ENCODE results near the gene JMJD7.

DNA sequence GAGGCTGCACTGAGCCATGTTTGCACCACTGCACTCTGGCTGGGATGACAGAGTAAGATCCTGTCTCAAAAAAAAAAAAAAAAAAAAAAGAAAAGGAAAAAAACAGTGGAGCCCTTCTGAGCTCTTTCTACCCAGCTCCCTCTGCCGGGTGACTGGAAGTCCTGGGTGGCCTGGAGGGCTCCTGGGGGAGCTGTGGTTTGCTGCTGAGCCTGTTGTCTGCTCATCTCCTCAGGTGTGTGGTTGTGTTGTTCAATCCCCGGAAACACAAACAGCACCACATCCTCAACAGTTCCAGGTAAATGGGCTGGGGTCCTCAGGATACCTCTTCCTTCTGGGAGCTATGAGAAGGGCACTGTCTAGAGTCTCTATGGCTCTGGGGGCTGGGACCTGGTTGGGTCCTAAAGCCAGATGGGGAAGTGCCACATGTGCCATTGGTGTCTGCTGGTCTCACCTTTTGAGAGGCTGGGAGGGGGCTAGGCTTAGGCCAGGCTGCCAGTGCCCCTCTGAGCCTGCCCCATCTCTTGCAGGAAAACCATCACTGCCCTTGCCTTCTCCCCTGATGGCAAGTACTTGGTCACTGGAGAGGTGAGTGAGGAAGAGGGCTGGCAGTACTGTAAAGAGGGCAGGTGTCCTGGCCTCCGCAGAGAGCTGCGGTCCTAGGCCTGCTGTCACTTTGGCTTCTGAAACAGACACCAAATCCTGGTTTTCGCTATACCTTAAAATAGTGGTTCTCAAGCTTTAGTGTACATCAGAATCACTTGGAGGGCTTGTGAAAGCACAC is 17.1 kb upstream of the JMJD7 start:
- TF ChIP-seq SIN3A (IDR thresholded peaks at IDR 0.05; ENCODE audit: low read depth) (no peak), EZH2 (IDR thresholded peaks at IDR 0.05) (no peak), EZH2phosphoT487 (IDR thresholded peaks at IDR 0.05; ENCODE audit: borderline replicate concordance) (no peak), POLR2A (IDR thresholded peaks at IDR 0.05; ENCODE audit: borderline replicate concordance, extremely low read depth, insufficient read depth, insufficient read length) (no peak), SP1 (IDR thresholded peaks at IDR 0.05; ENCODE audit: low read depth) (no peak), EGR1 (IDR thresholded peaks at IDR 0.05; ENCODE audit: low read depth) (no peak), POLR2AphosphoS5 (IDR thresholded peaks at IDR 0.05; ENCODE audit: low read depth, low read length) (no peak)
- TF ChIP-seq, protein P1, sequence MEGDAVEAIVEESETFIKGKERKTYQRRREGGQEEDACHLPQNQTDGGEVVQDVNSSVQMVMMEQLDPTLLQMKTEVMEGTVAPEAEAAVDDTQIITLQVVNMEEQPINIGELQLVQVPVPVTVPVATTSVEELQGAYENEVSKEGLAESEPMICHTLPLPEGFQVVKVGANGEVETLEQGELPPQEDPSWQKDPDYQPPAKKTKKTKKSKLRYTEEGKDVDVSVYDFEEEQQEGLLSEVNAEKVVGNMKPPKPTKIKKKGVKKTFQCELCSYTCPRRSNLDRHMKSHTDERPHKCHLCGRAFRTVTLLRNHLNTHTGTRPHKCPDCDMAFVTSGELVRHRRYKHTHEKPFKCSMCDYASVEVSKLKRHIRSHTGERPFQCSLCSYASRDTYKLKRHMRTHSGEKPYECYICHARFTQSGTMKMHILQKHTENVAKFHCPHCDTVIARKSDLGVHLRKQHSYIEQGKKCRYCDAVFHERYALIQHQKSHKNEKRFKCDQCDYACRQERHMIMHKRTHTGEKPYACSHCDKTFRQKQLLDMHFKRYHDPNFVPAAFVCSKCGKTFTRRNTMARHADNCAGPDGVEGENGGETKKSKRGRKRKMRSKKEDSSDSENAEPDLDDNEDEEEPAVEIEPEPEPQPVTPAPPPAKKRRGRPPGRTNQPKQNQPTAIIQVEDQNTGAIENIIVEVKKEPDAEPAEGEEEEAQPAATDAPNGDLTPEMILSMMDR (IDR thresholded peaks at IDR 0.05 in 2 of 3, conservative IDR thresholded peaks at IDR 0.05 in 1 of 3; ENCODE audit: borderline replicate concordance in 1 of 3, insufficient read depth in 1 of 3, low read depth in 2 of 3, low read length in 2 of 3) = no peak

Data from HCT116 (cell line).